Neuronal stem cell (in vitro differentiated cells): Measurements from ENCODE around the gene CREB3L1.

Experiments used
- DNase-seq: peaks from one replicate; pipeline ENCODE4 v3.0.0-alpha.2; 2013; ENCODE audit warnings: low spot score
- H2AFZ ChIP-seq: one replicate; pipeline ENCODE4 v1.6.1; 2013; ENCODE audit warnings: mild to moderate bottlenecking, low read length, inconsistent platforms
- H2AK5ac ChIP-seq: 2 replicates; pipeline ENCODE4 v1.6.1; 2013; ENCODE audit warnings: low read depth, mild to moderate bottlenecking, inconsistent platforms, low read length, moderate library complexity, mixed read lengths
- H2BK120ac ChIP-seq: 2 replicates; pipeline ENCODE4 v1.6.1; 2013; ENCODE audit warnings: low read depth, mild to moderate bottlenecking, inconsistent platforms, low read length, moderate library complexity, mixed read lengths
- H2BK12ac ChIP-seq: one replicate; pipeline ENCODE4 v1.6.1; 2013; ENCODE audit warnings: low read length, inconsistent platforms
- H2BK15ac ChIP-seq: 2 replicates; pipeline ENCODE4 v1.6.1; 2013; ENCODE audit warnings: mild to moderate bottlenecking, low read length, inconsistent platforms, mixed read lengths
- H2BK5ac ChIP-seq: one replicate; pipeline ENCODE4 v1.6.1; 2013; ENCODE audit warnings: inconsistent platforms, mild to moderate bottlenecking, low read length, moderate library complexity
- H3K14ac ChIP-seq: one replicate; pipeline ENCODE4 v1.6.1; 2013; ENCODE audit warnings: low read length, inconsistent platforms
- H3K18ac ChIP-seq: 2 replicates; pipeline ENCODE4 v1.6.1; 2013; ENCODE audit warnings: low read length, inconsistent platforms
- H3K23ac ChIP-seq: 2 replicates; pipeline ENCODE4 v1.6.1; 2013; ENCODE audit warnings: low read depth, mild to moderate bottlenecking, mixed read lengths, low read length, inconsistent platforms; ENCODE audit not compliant: poor library complexity
- H3K27ac ChIP-seq: replicated peaks from 3 replicates; pipeline ENCODE4 v1.5.1; 2013; ENCODE audit warnings: low read length, inconsistent platforms
- H3K27me3 ChIP-seq, 3 experiments: 2 replicates each; pipeline ENCODE4 v1.6.1; 2013; ENCODE audit warnings: low read length in 3 of 3, mild to moderate bottlenecking in 2 of 3, inconsistent platforms in 1 of 3, low read depth in 1 of 3, mixed read lengths in 1 of 3, moderate library complexity in 1 of 3; ENCODE audit not compliant: control insufficient read depth in 3 of 3, insufficient read depth in 3 of 3
- H3K36me3 ChIP-seq, 2 donors: replicated peaks in 1 of 2; 2 replicates each; pipeline ENCODE4 v1.6.1; 2013; ENCODE audit warnings: low read length in 2 of 2; ENCODE audit not compliant: control insufficient read depth in 2 of 2, insufficient read depth in 2 of 2
- H3K4ac ChIP-seq: 2 replicates; pipeline ENCODE4 v1.6.1; 2013; ENCODE audit warnings: inconsistent platforms, mild to moderate bottlenecking, low read length, moderate library complexity
- H3K4me1 ChIP-seq, 2 donors: 1 replicate in 1 of 2; 2 replicates in 1 of 2; pipeline ENCODE4 v1.6.1; 2013; ENCODE audit warnings: low read length in 2 of 2, low read depth in 1 of 2; ENCODE audit not compliant: control insufficient read depth in 2 of 2, insufficient read depth in 1 of 2
- H3K4me2 ChIP-seq: one replicate; pipeline ENCODE4 v1.6.1; 2013; ENCODE audit warnings: mild to moderate bottlenecking, low read length, inconsistent platforms; ENCODE audit not compliant: insufficient read depth, poor library complexity, severe bottlenecking
- H3K4me3 ChIP-seq, 2 donors: 2 replicates each; pipeline ENCODE4 v1.5.1; 2013; ENCODE audit warnings: low read length in 2 of 2, mild to moderate bottlenecking in 2 of 2, inconsistent platforms in 1 of 2, moderate library complexity in 1 of 2
- H3K79me1 ChIP-seq: one replicate; pipeline ENCODE4 v1.6.1; 2013; ENCODE audit warnings: low read depth, mild to moderate bottlenecking, inconsistent platforms, low read length, moderate library complexity
- H3K9ac ChIP-seq: one replicate; pipeline ENCODE4 v1.6.1; 2013; ENCODE audit warnings: mild to moderate bottlenecking, low read depth, low read length, inconsistent platforms; ENCODE audit not compliant: poor library complexity
- H3K9me3 ChIP-seq, 2 donors: replicated peaks in 1 of 2; 2 replicates each; pipeline versions ENCODE3 to v1.6.1; 2013; ENCODE audit warnings: low read length in 2 of 2, mild to moderate bottlenecking in 2 of 2, inconsistent platforms in 1 of 2, low read depth in 1 of 2, mixed read lengths in 1 of 2, moderate library complexity in 1 of 2; ENCODE audit not compliant: control insufficient read depth in 2 of 2, insufficient read depth in 1 of 2
- H4K8ac ChIP-seq: one replicate; pipeline ENCODE4 v1.6.1; 2013; ENCODE audit warnings: low read depth, mild to moderate bottlenecking, inconsistent platforms, low read length, moderate library complexity
- H4K91ac ChIP-seq: one replicate; pipeline ENCODE4 v1.6.1; 2013; ENCODE audit warnings: low read length, low read depth, mild to moderate bottlenecking, inconsistent platforms; ENCODE audit not compliant: poor library complexity
- WGBS, 2 donors: extraction: QIAGEN DNeasy Blood & Tissue Kit; methylation state at CpG; one replicate each; pipeline ENCODE4 v1.1.7; 2013; ENCODE audit warnings: missing lambda C conversion rate in 2 of 2, mixed read lengths in 1 of 2; ENCODE audit not compliant: insufficient read length in 2 of 2, insufficient replicate concordance in 1 of 2; ENCODE audit errors: extremely low coverage in 2 of 2; 5-methylcytosine and 5-hydroxymethylcytosine counted together

CREB3L1 gene

DNA sequence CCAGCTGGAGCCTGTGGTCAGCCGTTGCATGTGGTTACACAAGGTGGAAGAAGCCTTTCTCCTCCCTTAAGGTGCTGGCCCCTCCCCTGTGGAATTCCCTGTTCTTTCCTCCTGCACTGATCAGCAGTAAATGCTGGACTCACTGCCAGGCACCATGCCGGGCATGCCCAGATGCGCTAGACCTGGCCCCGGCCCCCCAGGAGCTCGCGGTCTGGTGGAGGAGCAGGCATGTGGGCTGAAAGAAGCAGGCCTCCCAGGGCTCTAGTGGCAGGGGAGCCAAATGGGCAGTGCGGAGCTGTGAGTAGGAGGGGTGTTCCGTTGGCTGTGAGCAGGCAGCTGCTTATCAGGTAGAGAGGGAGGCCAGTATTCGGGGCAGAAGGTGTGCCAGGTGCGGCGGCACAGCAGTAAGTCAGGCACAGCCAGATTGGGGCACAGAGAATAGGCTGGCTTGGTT is 80.0 kb downstream of the CREB3L1 start:
- H3K36me3 ChIP-seq, result peaks cover 0 to 8% of the 10 kb centered on the region in 2 donors
- H3K4me2 ChIP-seq, result no peak overlapping the region
- no peaks in the 10 kb centered on the region for H3K9me3 ChIP-seq
- no peak overlapping the region for H2BK12ac ChIP-seq
- peak overlapping the region; percentile 39 for H2BK15ac ChIP-seq
- no peaks in the 10 kb centered on the region for H3K27me3 ChIP-seq
- H3K14ac ChIP-seq, result peak overlapping the region; percentile 44
- peak overlapping the region; percentile 83 for H2BK5ac ChIP-seq
- peaks cover 16 to 32% of the 10 kb centered on the region in 2 donors for H3K4me1 ChIP-seq
- peak overlapping the region; percentile 66 for H3K18ac ChIP-seq
- WGBS, 2 donors, result no CpG with 5 or more reads among the region's 11 CpGs
- no peak overlapping the region for H3K9ac ChIP-seq
- DNase-seq, result no peak
- no peak overlapping the region for H2BK120ac ChIP-seq
- H3K4ac ChIP-seq, result no peak overlapping the region
- peak overlapping the region; percentile 24 for H2AK5ac ChIP-seq
- H4K8ac ChIP-seq, result peak overlapping the region; percentile 6
- no peak overlapping the region for H3K27ac ChIP-seq
- no peak overlapping the region for H4K91ac ChIP-seq
- no peak overlapping the region for H2AFZ ChIP-seq
- H3K4me3 ChIP-seq, result no peak overlapping the region
- peaks cover 19% of the 10 kb centered on the region for H3K79me1 ChIP-seq
- peak overlapping the region; percentile 44 for H3K23ac ChIP-seq

GRCh38 chr11:46359953-46360352 is 82.5 kb downstream of the CREB3L1 start:
- H2BK15ac ChIP-seq, result no peak overlapping the region
- no peak overlapping the region for H3K4me2 ChIP-seq
- H3K4me3 ChIP-seq, result no peak overlapping the region
- no peak overlapping the region for H2BK5ac ChIP-seq
- no peaks in the 10 kb centered on the region for H3K9me3 ChIP-seq
- H3K14ac ChIP-seq, result no peak overlapping the region
- no peak overlapping the region for H3K4ac ChIP-seq
- H3K79me1 ChIP-seq, result peaks cover 24% of the 10 kb centered on the region
- H4K8ac ChIP-seq, result no peak overlapping the region
- H3K4me1 ChIP-seq, result peaks cover 28 to 32% of the 10 kb centered on the region in 2 donors
- no peak overlapping the region for H3K9ac ChIP-seq
- no peak overlapping the region for H2BK120ac ChIP-seq
- H2AFZ ChIP-seq, result no peak overlapping the region
- no peak overlapping the region for H3K18ac ChIP-seq
- DNase-seq, result no peak
- H2AK5ac ChIP-seq, result no peak overlapping the region
- no peak overlapping the region for H3K23ac ChIP-seq
- no peak overlapping the region for H2BK12ac ChIP-seq
- H3K27me3 ChIP-seq, result no peaks in the 10 kb centered on the region
- WGBS, 2 donors, result no CpG with 5 or more reads among the region's 1 CpG
- H4K91ac ChIP-seq, result no peak overlapping the region
- peaks cover 0 to 5% of the 10 kb centered on the region in 2 donors for H3K36me3 ChIP-seq
- no peak overlapping the region for H3K27ac ChIP-seq

DNA sequence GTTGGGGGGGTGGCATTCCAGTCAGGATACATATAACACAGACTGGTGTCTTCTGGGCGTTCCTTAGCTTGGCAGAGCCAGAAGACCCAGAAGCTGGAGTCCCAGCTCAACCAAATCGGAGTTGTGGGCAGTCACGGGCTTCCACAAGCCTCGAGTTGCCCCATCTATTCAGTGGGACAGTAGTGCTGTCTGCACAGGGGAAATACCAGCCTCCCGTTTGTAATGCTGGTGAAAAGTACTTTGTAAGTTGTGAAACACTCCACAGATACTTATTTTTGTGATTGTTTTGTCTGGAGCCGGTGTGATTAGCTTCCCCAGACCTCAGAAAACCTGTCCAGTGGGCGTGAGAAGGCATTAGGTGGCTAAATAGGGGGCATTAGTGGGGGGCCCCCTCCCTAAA is 83.4 kb downstream of the CREB3L1 start:
- Histone ChIP-seq H2BK120ac (no peak overlapping the region), H3K27ac (no peak overlapping the region), H3K18ac (no peak overlapping the region), H3K4me2 (no peak overlapping the region), H4K91ac (no peak overlapping the region), H2AK5ac (no peak overlapping the region), H2BK5ac (no peak overlapping the region), H3K27me3 (no peaks in the 10 kb centered on the region), H2AFZ (peak overlapping the region; percentile 68), H3K23ac (no peak overlapping the region), H3K36me3 (peaks cover 0 to 5% of the 10 kb centered on the region in 2 donors), H4K8ac (no peak overlapping the region), H3K4me1 (peaks cover 28 to 35% of the 10 kb centered on the region in 2 donors), H3K4me3 (no peak overlapping the region), H3K14ac (no peak overlapping the region), H3K79me1 (peaks cover 24% of the 10 kb centered on the region), H3K4ac (no peak overlapping the region), H2BK15ac (no peak overlapping the region), H3K9me3 (no peaks in the 10 kb centered on the region), H2BK12ac (no peak overlapping the region), H3K9ac (no peak overlapping the region)
- no peak for DNase-seq
- WGBS, 2 donors, result no CpG with 5 or more reads among the region's 7 CpGs

DNA sequence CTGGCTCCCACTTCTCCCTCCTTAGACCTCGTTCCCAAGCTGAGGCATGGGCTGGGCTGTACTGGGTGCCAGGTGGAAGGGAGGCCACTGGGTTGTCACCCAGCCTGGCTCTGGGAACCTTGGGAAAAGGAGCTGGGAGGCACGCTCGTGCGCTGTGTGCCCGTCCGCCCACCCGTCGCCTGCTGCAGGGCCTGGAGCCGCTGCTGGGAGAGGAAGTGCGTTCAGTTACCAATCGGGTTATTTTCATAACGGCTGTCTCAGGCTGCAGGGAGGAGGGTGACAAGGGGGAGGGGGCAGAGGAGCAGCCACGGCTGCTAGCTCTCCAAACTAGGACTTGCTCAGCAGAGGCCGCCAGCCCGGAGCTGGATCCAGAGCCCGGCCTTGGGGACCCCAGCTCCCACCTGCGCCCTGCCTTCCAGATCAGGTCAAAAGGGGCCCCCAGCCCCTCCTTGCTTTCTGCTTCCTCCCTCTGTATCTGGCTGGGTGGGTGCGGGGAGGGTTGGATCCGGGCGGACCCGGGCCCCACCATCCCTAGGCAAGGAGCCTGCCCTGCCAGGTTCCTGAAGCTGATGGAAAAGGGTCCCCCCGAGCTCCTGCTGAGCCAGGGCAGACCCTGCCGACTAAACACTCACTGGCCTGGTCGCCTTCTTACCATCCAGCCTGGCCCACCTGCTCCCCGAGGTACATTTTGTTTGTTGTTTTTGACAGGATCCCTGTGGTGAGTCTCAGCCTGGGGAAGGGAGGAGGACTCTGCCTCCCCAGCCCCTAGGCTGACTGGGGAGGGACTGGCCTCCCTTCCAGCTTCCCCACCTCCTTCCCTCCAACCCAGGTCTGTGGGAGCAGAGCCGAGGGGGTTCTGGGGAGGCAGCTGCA is 84.1 kb downstream of the CREB3L1 start:
- H3K9ac ChIP-seq, result peak overlapping the region; percentile 73
- H3K23ac ChIP-seq, result peak overlapping the region; percentile 60
- H3K18ac ChIP-seq, result peak overlapping the region; percentile 95
- DNase-seq, result no peak
- no peak overlapping the region for H3K4me3 ChIP-seq
- H2BK5ac ChIP-seq, result peak overlapping the region; percentile 72
- H3K27me3 ChIP-seq, result no peaks in the 10 kb centered on the region
- H2AK5ac ChIP-seq, result peak overlapping the region; percentile 79
- no peak overlapping the region for H3K4ac ChIP-seq
- peak overlapping the region; percentile 30 for H2BK15ac ChIP-seq
- H3K79me1 ChIP-seq, result peaks cover 21% of the 10 kb centered on the region
- WGBS, 2 donors, result no CpG with 5 or more reads among the region's 26 CpGs
- H3K9me3 ChIP-seq, result no peaks in the 10 kb centered on the region
- peaks cover 0 to 1% of the 10 kb centered on the region in 2 donors for H3K36me3 ChIP-seq
- H2AFZ ChIP-seq, result peak overlapping the region; percentile 68
- peaks cover 29 to 32% of the 10 kb centered on the region in 2 donors for H3K4me1 ChIP-seq
- H3K4me2 ChIP-seq, result no peak overlapping the region
- H2BK12ac ChIP-seq, result peak overlapping the region; percentile 89
- peak overlapping the region; percentile 98 for H3K14ac ChIP-seq
- H2BK120ac ChIP-seq, result no peak overlapping the region
- no peak overlapping the region for H4K91ac ChIP-seq
- H3K27ac ChIP-seq, result no peak overlapping the region
- no peak overlapping the region for H4K8ac ChIP-seq
